WTC11 (cell line): ENCODE results near the gene TMEM154.

Experiments used
- ATF1 ChIP-seq: sonication (generic); formaldehyde crosslinking; IDR thresholded peaks from 2 replicates; pipeline ENCODE4 v1.8.1; 2023; ENCODE audit warnings: mild to moderate bottlenecking, moderate library complexity, missing genetic modification reagents
- ESRRA ChIP-seq: sonication (generic); formaldehyde crosslinking; IDR thresholded peaks from 2 replicates; pipeline ENCODE4 v1.8.1; 2022; ENCODE audit warnings: mild to moderate bottlenecking, missing genetic modification reagents, borderline replicate concordance
- SP1 ChIP-seq: sonication (generic); formaldehyde crosslinking; conservative IDR thresholded peaks from 2 replicates; pipeline ENCODE4 v1.8.1; 2022; ENCODE audit warnings: missing genetic modification reagents
- TEAD4 ChIP-seq: sonication (generic); formaldehyde crosslinking; IDR thresholded peaks from 2 replicates; pipeline ENCODE4 v1.8.0; 2022; ENCODE audit warnings: mild to moderate bottlenecking, missing genetic modification reagents
- TF ChIP-seq, protein P1 (sequence below): sonication (generic); formaldehyde crosslinking; conservative IDR thresholded peaks from 2 replicates; pipeline ENCODE4 v1.8.1; 2022; ENCODE audit warnings: mild to moderate bottlenecking, missing genetic modification reagents
- TF ChIP-seq, protein P2 (sequence below): fragments of 200-600 bp; IDR thresholded peaks from 2 replicates; pipeline ENCODE4 v1.8.0; 2022; ENCODE audit warnings: antibody characterized with exemption
- TF ChIP-seq, protein P3 (sequence below): sonication (generic); formaldehyde crosslinking; IDR thresholded peaks from 2 replicates; pipeline ENCODE4 v1.8.1; 2023; ENCODE audit warnings: mild to moderate bottlenecking, missing genetic modification reagents
- TF ChIP-seq, protein P4 (sequence below): fragments of 250-450 bp; sonication (Bioruptor Pico); IDR thresholded peaks from 2 replicates; pipeline ENCODE4 v2.1.2; 2022; ENCODE audit warnings: mild to moderate bottlenecking, moderate library complexity
- TF ChIP-seq, protein P5 (sequence below): sonication (generic); formaldehyde crosslinking; IDR thresholded peaks from 2 replicates; pipeline ENCODE4 v1.8.0; 2022; ENCODE audit warnings: mild to moderate bottlenecking, missing genetic modification reagents
- TF ChIP-seq, protein P6 (sequence below): fragments of 250-450 bp; sonication (Bioruptor Pico); IDR thresholded peaks from 2 replicates; pipeline ENCODE4 v1.9.0; 2021; ENCODE audit warnings: mild to moderate bottlenecking, borderline replicate concordance
- TF ChIP-seq, protein P7 (sequence below): fragments of 250-450 bp; sonication (Bioruptor Pico); conservative IDR thresholded peaks from 2 replicates; pipeline ENCODE4 v1.9.0; 2021; ENCODE audit warnings: mild to moderate bottlenecking

DNA sequence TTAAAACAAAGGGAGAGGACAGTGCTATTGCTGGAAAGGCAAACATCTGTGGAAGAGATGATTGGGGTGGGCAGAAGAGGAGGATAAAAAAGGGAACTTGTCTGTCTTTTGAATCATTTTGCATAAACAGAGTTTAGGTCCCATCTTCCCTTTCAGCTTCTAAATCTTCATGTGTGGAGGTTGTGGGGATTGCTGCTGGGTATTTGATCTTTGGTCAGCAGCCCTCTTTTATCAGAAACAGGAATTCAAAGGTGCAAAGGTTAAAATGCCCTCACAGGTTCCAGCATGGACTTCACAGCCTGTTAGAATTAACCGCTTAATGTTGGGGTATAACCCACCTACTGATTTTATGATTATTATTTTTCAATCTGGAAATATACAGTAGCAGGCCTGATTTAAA is 39.5 kb upstream of the TMEM154 start:
- TF ChIP-seq, protein P1, sequence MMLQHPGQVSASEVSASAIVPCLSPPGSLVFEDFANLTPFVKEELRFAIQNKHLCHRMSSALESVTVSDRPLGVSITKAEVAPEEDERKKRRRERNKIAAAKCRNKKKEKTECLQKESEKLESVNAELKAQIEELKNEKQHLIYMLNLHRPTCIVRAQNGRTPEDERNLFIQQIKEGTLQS (CRISPR knock-in tag): no peak
- TF ChIP-seq, protein P2, sequence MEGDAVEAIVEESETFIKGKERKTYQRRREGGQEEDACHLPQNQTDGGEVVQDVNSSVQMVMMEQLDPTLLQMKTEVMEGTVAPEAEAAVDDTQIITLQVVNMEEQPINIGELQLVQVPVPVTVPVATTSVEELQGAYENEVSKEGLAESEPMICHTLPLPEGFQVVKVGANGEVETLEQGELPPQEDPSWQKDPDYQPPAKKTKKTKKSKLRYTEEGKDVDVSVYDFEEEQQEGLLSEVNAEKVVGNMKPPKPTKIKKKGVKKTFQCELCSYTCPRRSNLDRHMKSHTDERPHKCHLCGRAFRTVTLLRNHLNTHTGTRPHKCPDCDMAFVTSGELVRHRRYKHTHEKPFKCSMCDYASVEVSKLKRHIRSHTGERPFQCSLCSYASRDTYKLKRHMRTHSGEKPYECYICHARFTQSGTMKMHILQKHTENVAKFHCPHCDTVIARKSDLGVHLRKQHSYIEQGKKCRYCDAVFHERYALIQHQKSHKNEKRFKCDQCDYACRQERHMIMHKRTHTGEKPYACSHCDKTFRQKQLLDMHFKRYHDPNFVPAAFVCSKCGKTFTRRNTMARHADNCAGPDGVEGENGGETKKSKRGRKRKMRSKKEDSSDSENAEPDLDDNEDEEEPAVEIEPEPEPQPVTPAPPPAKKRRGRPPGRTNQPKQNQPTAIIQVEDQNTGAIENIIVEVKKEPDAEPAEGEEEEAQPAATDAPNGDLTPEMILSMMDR: no peak
- TF ChIP-seq, protein P3, sequence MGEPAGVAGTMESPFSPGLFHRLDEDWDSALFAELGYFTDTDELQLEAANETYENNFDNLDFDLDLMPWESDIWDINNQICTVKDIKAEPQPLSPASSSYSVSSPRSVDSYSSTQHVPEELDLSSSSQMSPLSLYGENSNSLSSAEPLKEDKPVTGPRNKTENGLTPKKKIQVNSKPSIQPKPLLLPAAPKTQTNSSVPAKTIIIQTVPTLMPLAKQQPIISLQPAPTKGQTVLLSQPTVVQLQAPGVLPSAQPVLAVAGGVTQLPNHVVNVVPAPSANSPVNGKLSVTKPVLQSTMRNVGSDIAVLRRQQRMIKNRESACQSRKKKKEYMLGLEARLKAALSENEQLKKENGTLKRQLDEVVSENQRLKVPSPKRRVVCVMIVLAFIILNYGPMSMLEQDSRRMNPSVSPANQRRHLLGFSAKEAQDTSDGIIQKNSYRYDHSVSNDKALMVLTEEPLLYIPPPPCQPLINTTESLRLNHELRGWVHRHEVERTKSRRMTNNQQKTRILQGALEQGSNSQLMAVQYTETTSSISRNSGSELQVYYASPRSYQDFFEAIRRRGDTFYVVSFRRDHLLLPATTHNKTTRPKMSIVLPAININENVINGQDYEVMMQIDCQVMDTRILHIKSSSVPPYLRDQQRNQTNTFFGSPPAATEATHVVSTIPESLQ (CRISPR knock-in tag): no peak
- TF ChIP-seq ATF1 (CRISPR knock-in tag) (no peak), TEAD4 (CRISPR knock-in tag) (no peak), SP1 (no peak), ESRRA (CRISPR knock-in tag) (no peak)
- TF ChIP-seq, protein P4, sequence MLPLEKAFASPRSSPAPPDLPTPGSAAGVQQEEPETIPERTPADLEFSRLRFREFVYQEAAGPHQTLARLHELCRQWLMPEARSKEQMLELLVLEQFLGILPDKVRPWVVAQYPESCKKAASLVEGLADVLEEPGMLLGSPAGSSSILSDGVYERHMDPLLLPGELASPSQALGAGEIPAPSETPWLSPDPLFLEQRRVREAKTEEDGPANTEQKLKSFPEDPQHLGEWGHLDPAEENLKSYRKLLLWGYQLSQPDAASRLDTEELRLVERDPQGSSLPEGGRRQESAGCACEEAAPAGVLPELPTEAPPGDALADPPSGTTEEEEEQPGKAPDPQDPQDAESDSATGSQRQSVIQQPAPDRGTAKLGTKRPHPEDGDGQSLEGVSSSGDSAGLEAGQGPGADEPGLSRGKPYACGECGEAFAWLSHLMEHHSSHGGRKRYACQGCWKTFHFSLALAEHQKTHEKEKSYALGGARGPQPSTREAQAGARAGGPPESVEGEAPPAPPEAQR: no peak
- TF ChIP-seq, protein P5, sequence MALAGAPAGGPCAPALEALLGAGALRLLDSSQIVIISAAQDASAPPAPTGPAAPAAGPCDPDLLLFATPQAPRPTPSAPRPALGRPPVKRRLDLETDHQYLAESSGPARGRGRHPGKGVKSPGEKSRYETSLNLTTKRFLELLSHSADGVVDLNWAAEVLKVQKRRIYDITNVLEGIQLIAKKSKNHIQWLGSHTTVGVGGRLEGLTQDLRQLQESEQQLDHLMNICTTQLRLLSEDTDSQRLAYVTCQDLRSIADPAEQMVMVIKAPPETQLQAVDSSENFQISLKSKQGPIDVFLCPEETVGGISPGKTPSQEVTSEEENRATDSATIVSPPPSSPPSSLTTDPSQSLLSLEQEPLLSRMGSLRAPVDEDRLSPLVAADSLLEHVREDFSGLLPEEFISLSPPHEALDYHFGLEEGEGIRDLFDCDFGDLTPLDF (CRISPR knock-in tag): no peak
- TF ChIP-seq, protein P6, sequence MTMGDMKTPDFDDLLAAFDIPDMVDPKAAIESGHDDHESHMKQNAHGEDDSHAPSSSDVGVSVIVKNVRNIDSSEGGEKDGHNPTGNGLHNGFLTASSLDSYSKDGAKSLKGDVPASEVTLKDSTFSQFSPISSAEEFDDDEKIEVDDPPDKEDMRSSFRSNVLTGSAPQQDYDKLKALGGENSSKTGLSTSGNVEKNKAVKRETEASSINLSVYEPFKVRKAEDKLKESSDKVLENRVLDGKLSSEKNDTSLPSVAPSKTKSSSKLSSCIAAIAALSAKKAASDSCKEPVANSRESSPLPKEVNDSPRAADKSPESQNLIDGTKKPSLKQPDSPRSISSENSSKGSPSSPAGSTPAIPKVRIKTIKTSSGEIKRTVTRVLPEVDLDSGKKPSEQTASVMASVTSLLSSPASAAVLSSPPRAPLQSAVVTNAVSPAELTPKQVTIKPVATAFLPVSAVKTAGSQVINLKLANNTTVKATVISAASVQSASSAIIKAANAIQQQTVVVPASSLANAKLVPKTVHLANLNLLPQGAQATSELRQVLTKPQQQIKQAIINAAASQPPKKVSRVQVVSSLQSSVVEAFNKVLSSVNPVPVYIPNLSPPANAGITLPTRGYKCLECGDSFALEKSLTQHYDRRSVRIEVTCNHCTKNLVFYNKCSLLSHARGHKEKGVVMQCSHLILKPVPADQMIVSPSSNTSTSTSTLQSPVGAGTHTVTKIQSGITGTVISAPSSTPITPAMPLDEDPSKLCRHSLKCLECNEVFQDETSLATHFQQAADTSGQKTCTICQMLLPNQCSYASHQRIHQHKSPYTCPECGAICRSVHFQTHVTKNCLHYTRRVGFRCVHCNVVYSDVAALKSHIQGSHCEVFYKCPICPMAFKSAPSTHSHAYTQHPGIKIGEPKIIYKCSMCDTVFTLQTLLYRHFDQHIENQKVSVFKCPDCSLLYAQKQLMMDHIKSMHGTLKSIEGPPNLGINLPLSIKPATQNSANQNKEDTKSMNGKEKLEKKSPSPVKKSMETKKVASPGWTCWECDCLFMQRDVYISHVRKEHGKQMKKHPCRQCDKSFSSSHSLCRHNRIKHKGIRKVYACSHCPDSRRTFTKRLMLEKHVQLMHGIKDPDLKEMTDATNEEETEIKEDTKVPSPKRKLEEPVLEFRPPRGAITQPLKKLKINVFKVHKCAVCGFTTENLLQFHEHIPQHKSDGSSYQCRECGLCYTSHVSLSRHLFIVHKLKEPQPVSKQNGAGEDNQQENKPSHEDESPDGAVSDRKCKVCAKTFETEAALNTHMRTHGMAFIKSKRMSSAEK (CRISPR knock-in tag): no peak
- TF ChIP-seq, protein P7, sequence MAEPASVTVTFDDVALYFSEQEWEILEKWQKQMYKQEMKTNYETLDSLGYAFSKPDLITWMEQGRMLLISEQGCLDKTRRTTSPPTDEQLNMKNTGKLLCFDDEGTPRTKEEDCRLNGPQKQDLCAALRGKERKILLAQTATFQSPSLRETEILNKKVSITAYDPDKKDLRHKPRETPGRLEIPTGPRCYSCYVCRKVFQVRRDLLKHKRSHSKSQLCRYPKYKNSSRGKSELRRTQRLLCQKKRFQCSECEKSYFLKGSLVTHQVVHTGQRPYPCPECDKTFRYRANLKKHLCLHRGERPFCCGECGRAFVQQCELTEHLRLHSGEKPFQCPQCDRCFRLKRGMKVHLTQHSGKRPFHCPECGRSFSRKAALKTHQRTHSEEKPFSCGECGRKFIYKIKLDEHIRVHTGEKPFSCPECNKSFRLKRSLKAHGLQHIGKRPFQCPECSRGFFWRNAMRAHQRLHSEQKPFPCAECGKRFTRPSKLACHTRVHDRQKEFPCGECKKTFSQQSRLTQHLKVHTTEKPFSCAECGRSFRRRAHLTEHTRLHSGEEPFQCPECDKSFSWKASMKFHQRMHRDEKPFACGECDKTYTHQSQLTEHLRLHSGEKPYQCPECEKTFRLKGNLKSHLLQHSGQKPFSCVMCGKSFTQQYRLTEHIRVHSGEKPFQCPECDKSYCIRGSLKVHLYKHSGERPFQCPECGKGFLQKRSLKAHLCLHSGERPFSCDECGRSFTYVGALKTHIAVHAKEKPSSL (CRISPR knock-in tag): no peak
